ENCODE measurements around the gene TMED4.

The TMED4 gene

GRCh38 chr7:44534087-44534486 lies 47.9 kb downstream of the TMED4 start:
- Mint-ChIP-seq H3K9me3 (peaks cover under 1% of the 10 kb centered on the region), H3K27me3 (ENCODE audit: low read depth) (peaks cover 8% of the 10 kb centered on the region), H3K27ac (no peak overlapping the region), H3K4me1 (no peaks in the 10 kb centered on the region), H3K36me3 (ENCODE audit: low read depth) (peaks cover 1% of the 10 kb centered on the region), H3K4me3 (no peak overlapping the region)
- no peak for TF ChIP-seq CTCF (IDR thresholded peaks at IDR 0.05; ENCODE audit: unreplicated experiment in 3 of 3)

DNA sequence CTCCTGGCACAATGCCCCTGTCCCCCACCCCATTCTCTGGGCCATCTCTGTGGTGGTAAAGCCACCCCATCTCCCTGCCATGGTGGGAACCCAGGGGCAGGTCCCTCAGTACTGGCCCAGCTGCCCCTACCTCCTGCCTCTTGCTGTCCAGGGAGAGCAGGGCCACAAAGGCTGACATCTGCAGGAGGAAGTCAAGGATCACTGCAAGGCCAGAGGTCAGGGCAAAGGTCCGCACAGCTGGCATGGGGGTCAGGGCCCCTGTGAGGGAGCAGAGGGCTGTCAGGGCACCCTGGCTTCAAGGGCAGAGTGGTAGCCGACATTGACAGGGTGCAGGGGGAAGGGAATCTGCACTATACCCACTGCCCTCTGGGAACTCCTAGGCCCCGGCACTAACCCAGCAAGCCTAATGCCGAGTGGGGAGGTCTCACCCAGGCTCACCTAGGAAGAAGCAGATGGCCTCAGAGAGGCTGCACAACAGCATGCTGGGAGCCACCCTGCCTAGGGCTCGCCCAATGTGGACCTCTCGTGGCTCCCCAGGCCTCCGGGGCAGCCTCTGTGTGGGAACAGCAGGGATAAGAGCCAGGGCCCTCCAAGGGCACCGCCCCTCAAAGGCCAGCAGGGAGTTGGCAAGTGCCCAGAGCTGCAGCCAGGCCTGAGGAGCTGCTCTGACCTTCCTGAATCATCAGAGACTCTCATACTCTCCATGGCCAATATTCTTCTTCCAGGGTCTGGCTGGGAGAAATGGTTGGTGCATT lies 48.6 kb downstream of the TMED4 start:
- TF ChIP-seq CTCF (IDR thresholded peaks at IDR 0.05; ENCODE audit: unreplicated experiment in 3 of 3), result no peak
- Mint-ChIP-seq H3K4me3 (no peak overlapping the region), H3K36me3 (ENCODE audit: low read depth) (peaks cover 4% of the 10 kb centered on the region), H3K27me3 (ENCODE audit: low read depth) (peaks cover 11% of the 10 kb centered on the region), H3K4me1 (no peaks in the 10 kb centered on the region), H3K9me3 (peaks cover 3% of the 10 kb centered on the region), H3K27ac (no peak overlapping the region)

DNA sequence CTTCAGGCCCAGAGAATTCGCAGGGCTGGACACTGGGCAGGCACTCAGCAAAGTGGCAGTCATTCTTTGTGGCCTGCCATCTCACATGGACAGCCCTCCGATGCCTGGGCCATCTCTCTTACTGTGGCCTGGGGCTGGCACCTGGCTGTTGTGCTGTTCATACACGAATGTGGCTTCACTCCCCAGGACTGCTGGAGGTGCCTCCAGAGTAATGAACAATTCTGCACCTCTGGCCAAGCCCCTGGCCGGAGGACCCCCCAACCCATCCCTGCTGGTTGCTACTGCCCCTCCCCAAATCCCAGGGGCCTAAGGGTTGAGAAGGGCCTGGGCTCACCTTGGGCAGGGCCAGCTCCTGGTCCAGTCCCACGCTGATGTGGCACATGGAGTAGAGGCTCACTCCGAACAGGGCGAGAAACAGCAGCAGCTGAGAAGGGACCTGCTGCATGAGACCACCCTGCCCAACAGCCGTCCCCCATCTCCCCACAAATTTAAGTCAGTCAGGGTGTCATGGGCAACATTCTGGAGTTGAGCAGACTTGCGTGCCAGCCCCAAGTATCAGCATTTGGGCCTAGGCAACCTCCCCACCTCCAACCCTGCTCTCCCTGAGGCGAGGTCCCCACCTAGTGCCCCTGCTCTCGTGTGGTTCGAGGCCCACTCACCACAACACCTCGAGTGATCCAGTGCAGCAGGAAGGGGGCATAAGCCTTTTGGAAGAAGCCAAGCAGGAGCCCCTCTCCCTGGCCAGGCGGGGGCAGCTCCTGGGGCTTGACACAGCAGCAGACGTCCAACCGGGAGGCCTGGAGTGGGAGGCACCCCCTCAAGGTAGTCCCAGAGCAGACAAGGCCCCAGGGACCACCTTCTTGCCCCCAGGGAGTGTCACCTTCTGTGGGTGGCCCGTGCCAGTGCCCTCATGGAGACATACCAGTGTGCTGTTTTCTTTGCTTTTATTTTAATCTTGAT lies 50.3 kb downstream of the TMED4 start:
- Mint-ChIP-seq H3K36me3 (ENCODE audit: low read depth) (peaks cover 7% of the 10 kb centered on the region), H3K27me3 (ENCODE audit: low read depth) (peaks cover 11% of the 10 kb centered on the region), H3K4me3 (no peak overlapping the region), H3K9me3 (peaks cover 9% of the 10 kb centered on the region), H3K27ac (no peak overlapping the region), H3K4me1 (no peaks in the 10 kb centered on the region)
- no peak for TF ChIP-seq CTCF (IDR thresholded peaks at IDR 0.05; ENCODE audit: unreplicated experiment in 3 of 3)

DNA sequence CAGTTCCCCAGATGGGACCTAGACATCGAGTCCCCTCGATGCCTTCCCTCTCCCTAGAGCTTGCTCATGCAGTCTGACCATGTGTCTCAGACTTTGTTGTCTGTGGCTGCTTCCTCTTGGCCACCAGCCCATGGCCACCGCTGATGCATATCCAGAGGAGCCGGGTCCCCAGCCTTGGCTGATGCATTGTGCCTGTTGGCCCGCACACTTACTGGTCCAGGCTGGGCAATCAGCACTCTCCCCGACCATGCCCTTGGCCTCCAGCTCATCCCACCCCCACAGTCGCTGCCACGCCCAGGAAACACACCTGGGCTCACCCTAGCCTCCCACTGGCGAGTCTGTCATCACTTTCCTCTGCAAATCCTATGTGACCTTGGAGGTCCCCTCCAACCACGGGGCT lies 51.0 kb downstream of the TMED4 start:
- peaks cover 9% of the 10 kb centered on the region for H3K36me3 Mint-ChIP-seq (ENCODE audit: low read depth)
- no peaks in the 10 kb centered on the region for H3K4me1 Mint-ChIP-seq
- H3K27me3 Mint-ChIP-seq (ENCODE audit: low read depth), result peaks cover 11% of the 10 kb centered on the region
- peaks cover 11% of the 10 kb centered on the region for H3K9me3 Mint-ChIP-seq
- H3K4me3 Mint-ChIP-seq, result no peak overlapping the region
- no peak for TF ChIP-seq CTCF (IDR thresholded peaks at IDR 0.05; ENCODE audit: unreplicated experiment in 3 of 3)
- H3K27ac Mint-ChIP-seq, result no peak overlapping the region

Data from nephron (organoid).